Kidney (tissue), 14 donors: ENCODE data around the gene CCNT2. TPM values are rescaled to one million over a fixed set of nuclear protein-coding genes. Genes with fewer than 3 reads are reported as not detected.

ENCODE experiments used
- DNase-seq, 5 donors: peaks; one replicate each; pipeline ENCODE4 v3.0.0-alpha.2; 2013 to 2020
- FAIRE-seq: peaks from 2 replicates; lab custom pipeline; 2012; peaks lifted over from hg19 to GRCh38; lab: Jason Lieb, UNC
- H3K27ac ChIP-seq, 2 donors: one replicate each; pipeline ENCODE4 v1.7.0; 2013; ENCODE audit warnings: low read depth in 2 of 2, low read length in 2 of 2, inconsistent platforms in 1 of 2
- H3K27me3 ChIP-seq: one replicate; pipeline ENCODE4 v1.7.1; 2013; ENCODE audit warnings: low read length, inconsistent platforms; ENCODE audit not compliant: control insufficient read depth, insufficient read depth
- H3K36me3 ChIP-seq, 3 donors: one replicate each; pipeline versions ENCODE4 v1.7.0 to v1.7.1; 2013; ENCODE audit warnings: low read length in 3 of 3, control low read depth in 1 of 3, inconsistent platforms in 1 of 3; ENCODE audit not compliant: insufficient read depth in 3 of 3, control insufficient read depth in 2 of 3
- H3K4me1 ChIP-seq, 3 donors: one replicate each; pipeline versions ENCODE4 v1.7.0 to v1.7.1; 2013; ENCODE audit warnings: low read length in 3 of 3, inconsistent platforms in 1 of 3, low read depth in 1 of 3; ENCODE audit not compliant: control insufficient read depth in 2 of 3, insufficient read depth in 2 of 3
- H3K4me3 ChIP-seq, 3 donors: one replicate each; pipeline versions ENCODE4 v1.7.0 to v1.8.1; 2013; ENCODE audit warnings: low read length in 3 of 3, control low read depth in 1 of 3, inconsistent platforms in 1 of 3
- H3K9ac ChIP-seq, 3 donors: one replicate each; pipeline versions ENCODE4 v1.7.0 to v1.7.1; 2013; ENCODE audit warnings: low read length in 3 of 3, control low read depth in 1 of 3, inconsistent platforms in 1 of 3
- H3K9me3 ChIP-seq, 3 donors: one replicate each; pipeline versions ENCODE4 v1.7.0 to v1.7.1; 2013; ENCODE audit warnings: low read length in 3 of 3, control low read depth in 1 of 3, inconsistent platforms in 1 of 3; ENCODE audit not compliant: control insufficient read depth in 2 of 3, insufficient read depth in 1 of 3
- CTCF ChIP-seq: IDR thresholded peaks from 3 replicates; pipeline ENCODE4 v1.5.1; 2012; ENCODE audit warnings: mild to moderate bottlenecking, moderate library complexity, borderline replicate concordance; ENCODE audit not compliant: insufficient read depth; ENCODE audit errors: extremely low read depth
- intact Hi-C: fragments of 100-400 bp; cut with DNase I; formaldehyde crosslinking; loops from one replicate; pipeline ENCODE4 v1.11.1; 2022
- polyA plus RNA-seq: library from polyadenylated mRNA; stranded (reverse); fragments of 350-450 nt; fragmentation: Illumina TruSeq; extraction: RNeasy Lipid Tissue Mini Kit (QIAGEN cat#74804); gene quantifications from one replicate; pipeline ENCODE4 v1.2.3, GENCODE V29; 2014; ENCODE audit warnings: low read depth, low replicate concordance; ENCODE audit not compliant: insufficient read depth
- total RNA-seq: library from RNA; stranded (reverse); fragmentation: NEBNext Ultra II Directional; extraction: Animal tissue kit (Norgen Biotek cat#: 25700); gene quantifications from one replicate; pipeline ENCODE4 v1.2.1, GENCODE V29; 2021
- donor health status: control.
- donor health status: control.
- donor health status: control.
- donor health status: control.
- donor health status: control.
- donor health status: DM: yes; HTN: yes; CAD: no.
- donor health status: Normal renal cell carcinoma (clear cell type).

Gene CCNT2
- total and polyA plus RNA-seq, 2 donors from 2014 or later, result 7.0 to 42.1 TPM

GRCh38 chr2:134949981-134950708, 31.5 kb downstream of the CCNT2 start:
- Histone ChIP-seq H3K27ac (no peak overlapping the region), H3K9me3 (no peaks in the 10 kb centered on the region), H3K27me3 (no peaks in the 10 kb centered on the region), H3K4me1 (no peaks in the 10 kb centered on the region), H3K4me3 (no peak overlapping the region), H3K36me3 (peaks cover 10 to 49% (median 21%) of the 10 kb centered on the region in 3 donors), H3K9ac (no peak overlapping the region)
- intact Hi-C loops, result no loop called here
- no peak for TF ChIP-seq CTCF
- no peak for DNase-seq
- FAIRE-seq, result no peak

- peaks cover 10 to 50% (median 25%) of the 10 kb centered on the region in 3 donors for H3K36me3 ChIP-seq
- H3K9me3 ChIP-seq, result no peaks in the 10 kb centered on the region
- DNase-seq (no peak), FAIRE-seq (peak; percentile 3)
- no peak for TF ChIP-seq CTCF
- intact Hi-C loops, result no loop called here
- no peaks in the 10 kb centered on the region for H3K4me1 ChIP-seq
- H3K9ac ChIP-seq, result no peak overlapping the region
- no peak overlapping the region for H3K27ac ChIP-seq
- no peaks in the 10 kb centered on the region for H3K27me3 ChIP-seq
- no peak overlapping the region for H3K4me3 ChIP-seq
These were observed 32.3 kb downstream of the CCNT2 start for GRCh38 chr2:134950886-134951285.

- peaks cover 10 to 46% (median 24%) of the 10 kb centered on the region in 3 donors for H3K36me3 ChIP-seq
These were observed 34.0 kb downstream of the CCNT2 start for GRCh38 chr2:134952608-134953007.

More at GRCh38 chr2:134952608-134953007, 34.0 kb downstream of the CCNT2 start:
- no peak for TF ChIP-seq CTCF
- Histone ChIP-seq H3K9me3 (no peaks in the 10 kb centered on the region), H3K27me3 (no peaks in the 10 kb centered on the region), H3K9ac (no peak overlapping the region), H3K27ac (no peak overlapping the region), H3K4me3 (no peak overlapping the region), H3K4me1 (no peaks in the 10 kb centered on the region)
- DNase-seq, result no peak
- intact Hi-C loops, result no loop called here
- no peak for FAIRE-seq
